Neural crest cell (in vitro differentiated cells): ENCODE data around the gene ANXA8. TPM values are rescaled to one million over a fixed set of nuclear protein-coding genes. Genes with fewer than 3 reads are reported as not detected.

ENCODE experiments used
- DNase-seq: peaks from one replicate; pipeline ENCODE4 v3.0.0; 2021; ENCODE audit warnings: low read depth, mixed read lengths, low spot score
- H3K27ac Mint-ChIP-seq: one replicate; pipeline ENCODE4 v1.8.0; 2021; ENCODE audit warnings: mild to moderate bottlenecking, mixed read lengths; ENCODE audit not compliant: unreplicated experiment
- H3K27me3 Mint-ChIP-seq: 2 replicates; pipeline ENCODE4 v1.8.0; 2021; ENCODE audit warnings: low read depth, mild to moderate bottlenecking, mixed read lengths
- H3K36me3 Mint-ChIP-seq: 2 replicates; pipeline ENCODE4 v1.8.0; 2021; ENCODE audit warnings: low read depth, mild to moderate bottlenecking, mixed read lengths
- H3K4me1 Mint-ChIP-seq: 2 replicates; pipeline ENCODE4 v1.8.0; 2021; ENCODE audit warnings: mixed read lengths
- H3K4me3 Mint-ChIP-seq: one replicate; pipeline ENCODE4 v1.8.0; 2021; ENCODE audit warnings: mild to moderate bottlenecking, mixed read lengths
- H3K9me3 Mint-ChIP-seq: 2 replicates; pipeline ENCODE4 v1.8.0; 2021; ENCODE audit warnings: mixed read lengths
- total RNA-seq: library from RNA; stranded (reverse); gene quantifications from 2 replicates; pipeline ENCODE4 v1.2.1, GENCODE V29; 2021
- TF ChIP-seq, protein P1 (sequence below): fragments of 200-600 bp; sonication (generic); conservative IDR thresholded peaks from 2 replicates; pipeline ENCODE4 v1.5.0; 2021; ENCODE audit warnings: antibody characterized with exemption, mild to moderate bottlenecking

ANXA8 gene
- total RNA-seq, 1 donor from 2014 or later: not detected

DNA sequence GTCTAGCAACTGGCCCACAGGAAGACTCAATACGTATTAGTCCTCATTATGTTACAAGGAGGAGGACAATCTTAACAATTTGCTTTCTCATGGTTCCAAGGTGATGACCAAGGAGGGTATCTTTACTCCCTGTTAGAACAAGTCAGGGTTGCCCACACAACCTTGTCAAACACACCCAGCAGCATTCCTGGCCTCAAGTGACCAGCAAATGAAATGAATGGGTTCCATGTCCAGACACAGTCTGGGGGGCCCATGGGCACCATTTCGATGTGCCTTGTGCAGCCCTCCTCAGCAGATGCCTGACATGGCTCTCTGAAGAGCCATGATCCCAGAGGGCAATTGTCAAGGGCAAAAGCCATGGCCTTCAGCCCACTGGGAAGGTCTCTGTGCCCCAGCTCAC lies 40.8 kb downstream of the ANXA8 start:
- Mint-ChIP-seq H3K9me3 (peaks cover 12% of the 10 kb centered on the region), H3K36me3 (no peaks in the 10 kb centered on the region), H3K27ac (no peak overlapping the region), H3K4me3 (no peak overlapping the region), H3K4me1 (no peaks in the 10 kb centered on the region), H3K27me3 (peaks cover 2% of the 10 kb centered on the region)
- TF ChIP-seq, protein P1, sequence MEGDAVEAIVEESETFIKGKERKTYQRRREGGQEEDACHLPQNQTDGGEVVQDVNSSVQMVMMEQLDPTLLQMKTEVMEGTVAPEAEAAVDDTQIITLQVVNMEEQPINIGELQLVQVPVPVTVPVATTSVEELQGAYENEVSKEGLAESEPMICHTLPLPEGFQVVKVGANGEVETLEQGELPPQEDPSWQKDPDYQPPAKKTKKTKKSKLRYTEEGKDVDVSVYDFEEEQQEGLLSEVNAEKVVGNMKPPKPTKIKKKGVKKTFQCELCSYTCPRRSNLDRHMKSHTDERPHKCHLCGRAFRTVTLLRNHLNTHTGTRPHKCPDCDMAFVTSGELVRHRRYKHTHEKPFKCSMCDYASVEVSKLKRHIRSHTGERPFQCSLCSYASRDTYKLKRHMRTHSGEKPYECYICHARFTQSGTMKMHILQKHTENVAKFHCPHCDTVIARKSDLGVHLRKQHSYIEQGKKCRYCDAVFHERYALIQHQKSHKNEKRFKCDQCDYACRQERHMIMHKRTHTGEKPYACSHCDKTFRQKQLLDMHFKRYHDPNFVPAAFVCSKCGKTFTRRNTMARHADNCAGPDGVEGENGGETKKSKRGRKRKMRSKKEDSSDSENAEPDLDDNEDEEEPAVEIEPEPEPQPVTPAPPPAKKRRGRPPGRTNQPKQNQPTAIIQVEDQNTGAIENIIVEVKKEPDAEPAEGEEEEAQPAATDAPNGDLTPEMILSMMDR: no peak
- DNase-seq: no peak

- Mint-ChIP-seq H3K4me3 (no peak overlapping the region), H3K27me3 (peaks cover 2% of the 10 kb centered on the region), H3K27ac (no peak overlapping the region), H3K4me1 (no peaks in the 10 kb centered on the region), H3K36me3 (no peaks in the 10 kb centered on the region), H3K9me3 (peaks cover 12% of the 10 kb centered on the region)
- TF ChIP-seq, protein P1: no peak
- DNase-seq: no peak
These were observed 41.6 kb downstream of the ANXA8 start for GRCh38 chr10:47442351-47442750.

- Mint-ChIP-seq H3K27me3 (peaks cover 2% of the 10 kb centered on the region), H3K9me3 (peaks cover 12% of the 10 kb centered on the region), H3K27ac (no peak overlapping the region), H3K36me3 (no peaks in the 10 kb centered on the region), H3K4me3 (no peak overlapping the region), H3K4me1 (no peaks in the 10 kb centered on the region)
- no peak for DNase-seq
- TF ChIP-seq, protein P1: no peak
These were observed 42.0 kb downstream of the ANXA8 start for GRCh38 chr10:47441938-47442337.

- peaks cover 9% of the 10 kb centered on the region for H3K27me3 Mint-ChIP-seq
- TF ChIP-seq, protein P1: no peak
- H3K9me3 Mint-ChIP-seq: peaks cover 7% of the 10 kb centered on the region
- H3K4me3 Mint-ChIP-seq: no peak overlapping the region
- H3K4me1 Mint-ChIP-seq: no peaks in the 10 kb centered on the region
- no peak overlapping the region for H3K27ac Mint-ChIP-seq
- DNase-seq: no peak
- no peaks in the 10 kb centered on the region for H3K36me3 Mint-ChIP-seq
These were observed 43.7 kb downstream of the ANXA8 start for GRCh38 chr10:47440207-47440606.

- no peak overlapping the region for H3K4me3 Mint-ChIP-seq
- DNase-seq: peak; percentile 23
- TF ChIP-seq, protein P1: peak; percentile 66
- peaks cover 9% of the 10 kb centered on the region for H3K27me3 Mint-ChIP-seq
- no peaks in the 10 kb centered on the region for H3K4me1 Mint-ChIP-seq
- H3K9me3 Mint-ChIP-seq: peaks cover 5% of the 10 kb centered on the region
- no peak overlapping the region for H3K27ac Mint-ChIP-seq
- no peaks in the 10 kb centered on the region for H3K36me3 Mint-ChIP-seq
These were observed 44.9 kb downstream of the ANXA8 start for GRCh38 chr10:47438857-47439474.
